H1 (cell line): Measurements from ENCODE around the gene KIF5A.

ENCODE experiments used
- BRCA1 ChIP-seq: IDR thresholded peaks from 2 replicates; pipeline ENCODE4 v1.6.1; 2012; ENCODE audit warnings: low read depth, low read length, improper control_type of control experiment
- EGR1 ChIP-seq: IDR thresholded peaks from 2 replicates; pipeline ENCODE4 v1.6.1; 2011; ENCODE audit warnings: low read depth, low read length, borderline replicate concordance
- EP300 ChIP-seq, 2 experiments: IDR thresholded peaks; 1 replicate in 1 of 2; 2 replicates in 1 of 2; pipeline ENCODE4 v1.6.1; 2011 to 2012; ENCODE audit warnings: low read depth in 2 of 2, low read length in 2 of 2, mild to moderate bottlenecking in 2 of 2, borderline replicate concordance in 1 of 2, inconsistent platforms in 1 of 2, moderate library complexity in 1 of 2
- EZH2 ChIP-seq: fragments of 200-600 bp; sonication (generic); IDR thresholded peaks from 2 replicates; pipeline ENCODE4 v1.7.1; 2012; ENCODE audit warnings: low read depth, mild to moderate bottlenecking, moderate library complexity, low read length, inconsistent platforms; ENCODE audit not compliant: severe bottlenecking
- PHF8 ChIP-seq: fragments of 200-600 bp; sonication (generic); conservative IDR thresholded peaks from 2 replicates; pipeline ENCODE4 v1.7.1; 2012; ENCODE audit warnings: low read depth, mild to moderate bottlenecking, inconsistent platforms, low read length, moderate library complexity
- POLR2A ChIP-seq, 2 experiments: IDR thresholded peaks; 1 replicate in 1 of 2; 2 replicates in 1 of 2; pipeline ENCODE4 v1.6.1; 2011; ENCODE audit warnings: low read depth in 2 of 2, low read length in 2 of 2, mild to moderate bottlenecking in 2 of 2; ENCODE audit errors: control extremely low read depth in 1 of 2
- SIRT6 ChIP-seq: IDR thresholded peaks from one replicate; pipeline ENCODE4 v1.7.1; 2012; ENCODE audit warnings: low read length, inconsistent platforms
- SIX5 ChIP-seq: IDR thresholded peaks from 2 replicates; pipeline ENCODE4 v1.6.1; 2011; ENCODE audit warnings: mild to moderate bottlenecking, low read depth, low read length
- SP1 ChIP-seq: IDR thresholded peaks from 2 replicates; pipeline ENCODE4 v1.6.1; 2011; ENCODE audit warnings: low read depth, low read length
- SP2 ChIP-seq: IDR thresholded peaks from 2 replicates; pipeline ENCODE4 v1.6.1; 2012; ENCODE audit warnings: mild to moderate bottlenecking, low read length, inconsistent platforms
- SUZ12 ChIP-seq: fragments of 200-600 bp; sonication (generic); IDR thresholded peaks from 2 replicates; pipeline ENCODE4 v1.6.1; 2012; ENCODE audit warnings: mild to moderate bottlenecking, inconsistent platforms, low read length, moderate library complexity, mixed read lengths
- ZNF274 ChIP-seq: IDR thresholded peaks from 2 replicates; pipeline ENCODE4 v1.7.0; 2012; ENCODE audit warnings: low read length, borderline replicate concordance; ENCODE audit errors: extremely low read depth
- TF ChIP-seq, protein P1 (sequence below), 3 experiments: IDR thresholded peaks; 1 replicate in 2 of 3; 2 replicates in 1 of 3; pipeline versions ENCODE4 v1.5.1 to v1.6.1; 2011; ENCODE audit warnings: low read length in 3 of 3, mild to moderate bottlenecking in 3 of 3, inconsistent platforms in 2 of 3, low read depth in 1 of 3, moderate library complexity in 1 of 3; ENCODE audit not compliant: insufficient read depth in 1 of 3; ENCODE audit errors: control extremely low read depth in 1 of 3
- TF ChIP-seq, protein P2 (sequence below): IDR thresholded peaks from 2 replicates; pipeline ENCODE4 v1.6.1; 2012; ENCODE audit warnings: low read length, inconsistent platforms

DNA sequence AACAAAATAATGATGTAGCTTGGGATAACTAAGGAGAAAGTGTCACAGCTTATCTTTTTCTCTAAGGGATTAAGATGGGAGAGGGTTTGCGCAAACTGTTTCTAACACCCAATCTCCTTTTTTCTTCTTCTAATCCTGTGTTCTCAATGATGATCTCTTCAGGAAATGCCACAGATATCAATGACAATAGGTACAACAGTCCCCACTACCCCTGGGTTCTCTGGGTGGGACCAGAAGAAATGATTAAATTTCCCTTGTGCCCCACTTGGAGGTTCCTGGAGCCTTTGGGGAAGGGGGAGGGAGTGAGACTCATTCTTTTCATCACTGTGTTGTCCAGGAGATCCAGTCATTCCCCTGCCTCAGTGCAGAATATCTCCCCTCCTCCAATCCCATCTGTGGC is 32.6 kb downstream of the KIF5A start:
- TF ChIP-seq ZNF274 (no peak), POLR2A (IDR thresholded peaks at IDR 0.05; ENCODE audit: control extremely low read depth in 1 of 2, low read depth in 2 of 2, low read length in 2 of 2) (no peak), SP1 (no peak), EP300 (IDR thresholded peaks at IDR 0.05; ENCODE audit: borderline replicate concordance in 1 of 2, low read depth in 2 of 2, low read length in 2 of 2) (no peak), PHF8 (no peak), EZH2 (no peak), SIRT6 (no peak), SUZ12 (no peak), SP2 (no peak), SIX5 (no peak), BRCA1 (no peak), EGR1 (no peak)
- TF ChIP-seq, protein P1, sequence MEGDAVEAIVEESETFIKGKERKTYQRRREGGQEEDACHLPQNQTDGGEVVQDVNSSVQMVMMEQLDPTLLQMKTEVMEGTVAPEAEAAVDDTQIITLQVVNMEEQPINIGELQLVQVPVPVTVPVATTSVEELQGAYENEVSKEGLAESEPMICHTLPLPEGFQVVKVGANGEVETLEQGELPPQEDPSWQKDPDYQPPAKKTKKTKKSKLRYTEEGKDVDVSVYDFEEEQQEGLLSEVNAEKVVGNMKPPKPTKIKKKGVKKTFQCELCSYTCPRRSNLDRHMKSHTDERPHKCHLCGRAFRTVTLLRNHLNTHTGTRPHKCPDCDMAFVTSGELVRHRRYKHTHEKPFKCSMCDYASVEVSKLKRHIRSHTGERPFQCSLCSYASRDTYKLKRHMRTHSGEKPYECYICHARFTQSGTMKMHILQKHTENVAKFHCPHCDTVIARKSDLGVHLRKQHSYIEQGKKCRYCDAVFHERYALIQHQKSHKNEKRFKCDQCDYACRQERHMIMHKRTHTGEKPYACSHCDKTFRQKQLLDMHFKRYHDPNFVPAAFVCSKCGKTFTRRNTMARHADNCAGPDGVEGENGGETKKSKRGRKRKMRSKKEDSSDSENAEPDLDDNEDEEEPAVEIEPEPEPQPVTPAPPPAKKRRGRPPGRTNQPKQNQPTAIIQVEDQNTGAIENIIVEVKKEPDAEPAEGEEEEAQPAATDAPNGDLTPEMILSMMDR (IDR thresholded peaks at IDR 0.05; ENCODE audit: control extremely low read depth in 1 of 3, insufficient read depth in 1 of 3, low read depth in 1 of 3, low read length in 3 of 3): no peak
- TF ChIP-seq, protein P2, sequence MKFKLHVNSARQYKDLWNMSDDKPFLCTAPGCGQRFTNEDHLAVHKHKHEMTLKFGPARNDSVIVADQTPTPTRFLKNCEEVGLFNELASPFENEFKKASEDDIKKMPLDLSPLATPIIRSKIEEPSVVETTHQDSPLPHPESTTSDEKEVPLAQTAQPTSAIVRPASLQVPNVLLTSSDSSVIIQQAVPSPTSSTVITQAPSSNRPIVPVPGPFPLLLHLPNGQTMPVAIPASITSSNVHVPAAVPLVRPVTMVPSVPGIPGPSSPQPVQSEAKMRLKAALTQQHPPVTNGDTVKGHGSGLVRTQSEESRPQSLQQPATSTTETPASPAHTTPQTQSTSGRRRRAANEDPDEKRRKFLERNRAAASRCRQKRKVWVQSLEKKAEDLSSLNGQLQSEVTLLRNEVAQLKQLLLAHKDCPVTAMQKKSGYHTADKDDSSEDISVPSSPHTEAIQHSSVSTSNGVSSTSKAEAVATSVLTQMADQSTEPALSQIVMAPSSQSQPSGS: no peak
